ENCODE results near the gene SPATA31E1.

Gene SPATA31E1

GRCh38 chr9:87864915-87865314 lies 17.8 kb upstream of the SPATA31E1 start:
- DNase-seq = no peak

GRCh38 chr9:87865626-87866025 lies 17.1 kb upstream of the SPATA31E1 start:
- DNase-seq = no peak

GRCh38 chr9:87867391-87867790 lies 15.3 kb upstream of the SPATA31E1 start:
- no peak for DNase-seq

- no peak for DNase-seq
These were observed 14.5 kb upstream of the SPATA31E1 start for GRCh38 chr9:87868175-87868574.

- no peak for DNase-seq
These were observed 14.0 kb upstream of the SPATA31E1 start for GRCh38 chr9:87868635-87869034.

- no peak for DNase-seq
These were observed 13.6 kb upstream of the SPATA31E1 start for GRCh38 chr9:87869082-87869481.

- no peak for DNase-seq
These were observed 11.1 kb upstream of the SPATA31E1 start for GRCh38 chr9:87871425-87872078.

GRCh38 chr9:87872079-87872624 lies 10.5 kb upstream of the SPATA31E1 start:
- no peak for DNase-seq

- no peak for DNase-seq
These were observed 8.9 kb upstream of the SPATA31E1 start for GRCh38 chr9:87873607-87874303.

- DNase-seq = no peak
These were observed 8.4 kb upstream of the SPATA31E1 start for GRCh38 chr9:87874304-87874623.

GRCh38 chr9:87875060-87875459 lies 7.6 kb upstream of the SPATA31E1 start:
- no peak for DNase-seq

- DNase-seq = no peak
These were observed 6.7 kb upstream of the SPATA31E1 start for GRCh38 chr9:87875831-87876545.

GRCh38 chr9:87876708-87877107 lies 6.0 kb upstream of the SPATA31E1 start:
- DNase-seq = no peak

- DNase-seq = no peak
These were observed 3.6 kb upstream of the SPATA31E1 start for GRCh38 chr9:87878989-87879511.

GRCh38 chr9:87880116-87880515 lies 2.6 kb upstream of the SPATA31E1 start:
- no peak for DNase-seq

GRCh38 chr9:87880683-87881082 lies 2.0 kb upstream of the SPATA31E1 start:
- no peak for DNase-seq

GRCh38 chr9:87883274-87883673 lies 597 bp downstream of the SPATA31E1 start:
- no peak for DNase-seq

GRCh38 chr9:87883990-87884389 lies 1.3 kb downstream of the SPATA31E1 start:
- DNase-seq = no peak

GRCh38 chr9:87884578-87885459 lies 2.1 kb downstream of the SPATA31E1 start:
- no peak for DNase-seq

GRCh38 chr9:87885484-87886189 lies 3.0 kb downstream of the SPATA31E1 start:
- no peak for DNase-seq

- DNase-seq = no peak
These were observed 3.7 kb downstream of the SPATA31E1 start for GRCh38 chr9:87886210-87886932.

Measured in NCI-H524 treated with DMSO at 0.1 percent for 48 hours (cell line).